ENCODE data around the gene DNAH6.
A peak's percentile ranks its signal among the peaks of the same experiment; 100 is the strongest.

DNA sequence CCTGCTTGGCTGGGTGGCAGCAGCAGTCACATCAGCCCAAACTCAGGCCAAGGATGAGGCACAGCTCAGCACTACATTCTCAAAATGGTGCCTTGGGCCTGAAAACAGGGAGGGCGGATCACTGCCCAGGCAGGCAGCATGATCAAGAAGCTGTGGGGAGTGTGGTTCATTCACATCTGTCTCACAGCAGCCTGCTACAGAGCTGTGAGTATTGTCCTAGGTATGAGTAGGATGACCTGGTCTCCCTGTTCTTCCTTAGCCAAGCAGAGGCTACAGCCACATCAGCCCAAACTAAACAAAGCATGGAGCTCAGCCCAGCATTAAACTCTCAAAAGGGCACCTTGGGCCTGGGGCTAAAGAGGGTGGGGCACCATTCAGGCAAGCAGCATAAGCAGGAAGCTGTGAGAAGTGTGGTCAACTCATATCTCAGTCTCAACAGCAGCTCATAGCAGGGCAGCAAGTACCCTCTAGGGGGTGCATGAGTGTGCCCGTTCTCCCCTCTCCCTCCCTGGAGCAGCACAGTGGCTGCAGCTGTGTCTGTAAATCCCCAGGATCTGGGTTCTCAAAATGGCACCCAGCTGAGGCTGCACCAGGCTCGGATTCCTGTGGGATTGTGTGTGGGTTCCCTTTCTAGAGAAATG, 225.0 kb downstream of the DNAH6 start:
- TF ChIP-seq, protein P1, sequence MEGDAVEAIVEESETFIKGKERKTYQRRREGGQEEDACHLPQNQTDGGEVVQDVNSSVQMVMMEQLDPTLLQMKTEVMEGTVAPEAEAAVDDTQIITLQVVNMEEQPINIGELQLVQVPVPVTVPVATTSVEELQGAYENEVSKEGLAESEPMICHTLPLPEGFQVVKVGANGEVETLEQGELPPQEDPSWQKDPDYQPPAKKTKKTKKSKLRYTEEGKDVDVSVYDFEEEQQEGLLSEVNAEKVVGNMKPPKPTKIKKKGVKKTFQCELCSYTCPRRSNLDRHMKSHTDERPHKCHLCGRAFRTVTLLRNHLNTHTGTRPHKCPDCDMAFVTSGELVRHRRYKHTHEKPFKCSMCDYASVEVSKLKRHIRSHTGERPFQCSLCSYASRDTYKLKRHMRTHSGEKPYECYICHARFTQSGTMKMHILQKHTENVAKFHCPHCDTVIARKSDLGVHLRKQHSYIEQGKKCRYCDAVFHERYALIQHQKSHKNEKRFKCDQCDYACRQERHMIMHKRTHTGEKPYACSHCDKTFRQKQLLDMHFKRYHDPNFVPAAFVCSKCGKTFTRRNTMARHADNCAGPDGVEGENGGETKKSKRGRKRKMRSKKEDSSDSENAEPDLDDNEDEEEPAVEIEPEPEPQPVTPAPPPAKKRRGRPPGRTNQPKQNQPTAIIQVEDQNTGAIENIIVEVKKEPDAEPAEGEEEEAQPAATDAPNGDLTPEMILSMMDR (IDR thresholded peaks at IDR 0.05) = peak in 1 of 6 experiments; percentile 28
- no peak for TF ChIP-seq POLR2AphosphoS5 (IDR thresholded peaks at IDR 0.05)
